22Rv1 (cell line): ENCODE results near the gene GTF2IRD1.
"Not testable (repeated sequence)": the region's sequence is repeated elsewhere in the genome, so short reads cannot be mapped to it uniquely, and the experiment has no call there.

Source experiments
- H3K27ac ChIP-seq: fragments of 450-650 bp; 2 replicates; pipeline ENCODE4 v1.5.1; 2017
- ZFX ChIP-seq: fragments of 450-650 bp; IDR thresholded peaks from 2 replicates; pipeline ENCODE4 v1.6.1; 2017; ENCODE audit warnings: antibody characterized with exemption, borderline replicate concordance
- TF ChIP-seq, protein P1 (sequence below): fragments of 450-650 bp; IDR thresholded peaks from 2 replicates; pipeline ENCODE4 v1.5.1; 2017; ENCODE audit warnings: mild to moderate bottlenecking

Gene GTF2IRD1

DNA sequence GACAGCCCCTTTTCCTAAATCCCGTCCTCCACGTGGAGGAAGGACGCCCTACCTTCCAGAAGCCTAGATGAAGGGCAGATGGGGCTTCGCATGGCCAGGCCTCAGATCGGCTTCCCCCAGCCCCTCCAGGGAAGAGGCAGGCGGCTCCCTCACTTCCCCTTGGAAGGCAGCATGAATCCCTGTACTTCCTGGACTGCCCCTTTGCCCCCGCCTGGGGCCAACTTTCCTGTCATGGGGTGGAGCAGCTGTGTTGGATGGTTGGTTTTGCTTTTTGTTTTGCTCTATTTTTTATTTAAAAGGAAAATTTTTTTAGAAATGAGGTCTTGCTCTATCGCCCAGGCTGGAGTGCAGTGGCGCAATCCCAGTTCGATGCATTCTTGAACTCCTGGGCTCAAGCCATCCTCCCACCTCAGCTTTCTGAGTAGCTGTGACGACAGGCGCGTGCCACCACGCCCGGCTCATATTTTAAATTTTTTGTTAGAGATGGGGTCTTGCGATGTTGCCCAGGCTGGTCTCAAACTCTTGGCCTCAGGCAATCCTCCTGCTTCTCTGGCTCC lies 27.2 kb downstream of the GTF2IRD1 start:
- H3K27ac ChIP-seq = peak overlapping the region; percentile 7; the same call in 1 of the 2 replicates
- TF ChIP-seq, protein P1, sequence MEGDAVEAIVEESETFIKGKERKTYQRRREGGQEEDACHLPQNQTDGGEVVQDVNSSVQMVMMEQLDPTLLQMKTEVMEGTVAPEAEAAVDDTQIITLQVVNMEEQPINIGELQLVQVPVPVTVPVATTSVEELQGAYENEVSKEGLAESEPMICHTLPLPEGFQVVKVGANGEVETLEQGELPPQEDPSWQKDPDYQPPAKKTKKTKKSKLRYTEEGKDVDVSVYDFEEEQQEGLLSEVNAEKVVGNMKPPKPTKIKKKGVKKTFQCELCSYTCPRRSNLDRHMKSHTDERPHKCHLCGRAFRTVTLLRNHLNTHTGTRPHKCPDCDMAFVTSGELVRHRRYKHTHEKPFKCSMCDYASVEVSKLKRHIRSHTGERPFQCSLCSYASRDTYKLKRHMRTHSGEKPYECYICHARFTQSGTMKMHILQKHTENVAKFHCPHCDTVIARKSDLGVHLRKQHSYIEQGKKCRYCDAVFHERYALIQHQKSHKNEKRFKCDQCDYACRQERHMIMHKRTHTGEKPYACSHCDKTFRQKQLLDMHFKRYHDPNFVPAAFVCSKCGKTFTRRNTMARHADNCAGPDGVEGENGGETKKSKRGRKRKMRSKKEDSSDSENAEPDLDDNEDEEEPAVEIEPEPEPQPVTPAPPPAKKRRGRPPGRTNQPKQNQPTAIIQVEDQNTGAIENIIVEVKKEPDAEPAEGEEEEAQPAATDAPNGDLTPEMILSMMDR = no peak
- no peak for TF ChIP-seq ZFX

DNA sequence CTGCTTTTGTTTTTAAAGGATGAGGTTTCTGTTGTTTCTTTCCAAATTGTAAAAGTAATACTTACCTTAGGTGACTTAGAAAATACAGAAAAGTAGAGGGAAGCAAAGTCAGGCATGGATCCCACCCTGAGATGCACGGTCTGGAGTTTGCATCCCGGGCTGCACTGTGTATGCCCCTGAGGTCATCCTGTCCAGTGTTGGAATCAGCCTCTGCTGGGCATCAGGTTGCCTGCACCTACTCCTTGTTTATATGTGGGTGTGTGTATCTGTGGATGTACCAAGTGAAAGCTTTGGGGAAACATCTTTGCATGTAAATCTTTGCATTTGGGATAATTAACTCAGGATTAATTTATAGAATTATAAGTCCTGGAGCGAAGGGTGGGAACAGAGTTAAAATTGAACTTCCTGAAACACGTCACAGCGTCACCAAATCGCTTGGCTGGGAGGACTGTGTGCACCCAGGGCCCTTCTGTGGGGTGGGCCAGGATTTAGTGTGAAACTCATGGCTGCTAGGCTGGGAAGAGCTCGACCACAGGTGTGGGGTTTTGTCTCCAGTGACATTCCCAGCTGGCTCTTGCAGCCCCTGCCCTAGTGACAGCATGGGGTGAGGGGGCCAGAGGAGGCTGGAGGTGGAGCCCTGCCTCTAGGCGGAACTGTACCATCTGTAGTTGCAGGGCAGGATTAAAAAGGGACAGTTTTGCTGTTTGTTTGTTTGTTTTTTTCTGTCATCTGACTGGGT lies 27.9 kb downstream of the GTF2IRD1 start:
- peak overlapping the region; percentile 7; the same call in 1 of the 2 replicates for H3K27ac ChIP-seq
- TF ChIP-seq, protein P1 = no peak
- TF ChIP-seq ZFX = no peak

DNA sequence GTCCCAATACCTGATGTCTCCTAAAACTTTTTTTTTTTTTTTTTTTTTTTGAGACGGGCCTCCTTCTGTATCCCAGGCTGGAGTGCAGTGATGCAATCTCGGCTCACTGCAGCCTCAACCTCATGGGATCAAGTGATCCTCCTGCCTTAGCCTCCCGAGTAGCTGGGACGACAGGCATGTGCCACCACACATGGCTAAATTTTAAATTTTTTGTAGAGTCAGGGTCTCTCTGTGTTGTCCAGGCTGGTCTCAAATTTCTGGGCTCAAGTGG lies 28.4 kb downstream of the GTF2IRD1 start:
- TF ChIP-seq, protein P1 = no peak
- TF ChIP-seq ZFX = no peak
- H3K27ac ChIP-seq = no peak overlapping the region

DNA sequence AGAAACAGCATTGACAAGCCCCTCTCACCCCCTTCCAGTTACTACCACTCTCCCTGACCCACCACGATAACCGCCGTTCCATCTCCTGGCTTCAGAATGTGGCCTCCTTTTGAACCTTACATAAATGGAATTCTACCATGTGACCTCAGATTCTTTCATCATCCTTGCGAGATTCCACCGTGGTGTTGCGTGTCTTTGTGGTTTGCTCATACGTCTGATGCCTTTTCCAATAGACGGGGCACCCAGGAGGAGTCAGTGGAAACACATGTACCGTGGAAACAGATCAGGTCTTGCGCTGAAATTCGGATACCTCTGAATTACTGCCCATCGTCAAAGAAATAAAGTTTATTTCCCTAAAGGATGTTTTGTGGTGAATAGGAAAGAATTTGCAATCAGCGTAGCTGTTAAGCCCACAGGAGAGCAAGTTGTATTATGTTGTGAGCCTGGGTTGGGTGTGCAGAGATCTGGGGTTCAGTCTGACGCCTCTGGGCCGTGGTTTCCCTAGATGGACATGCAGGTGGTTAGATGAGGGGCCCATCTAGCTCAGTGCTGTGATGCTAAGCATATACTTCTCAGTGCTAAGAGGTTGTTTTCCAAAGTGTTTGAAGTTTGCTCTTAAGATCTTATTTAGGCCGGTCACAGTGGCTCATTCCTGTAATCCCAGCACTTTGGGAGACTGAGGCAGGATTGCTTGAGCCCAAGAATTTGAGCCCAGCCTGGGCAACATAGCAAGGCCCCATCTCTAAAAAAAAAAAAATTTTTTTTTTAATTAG lies 29.1 kb downstream of the GTF2IRD1 start:
- no peak overlapping the region for H3K27ac ChIP-seq

DNA sequence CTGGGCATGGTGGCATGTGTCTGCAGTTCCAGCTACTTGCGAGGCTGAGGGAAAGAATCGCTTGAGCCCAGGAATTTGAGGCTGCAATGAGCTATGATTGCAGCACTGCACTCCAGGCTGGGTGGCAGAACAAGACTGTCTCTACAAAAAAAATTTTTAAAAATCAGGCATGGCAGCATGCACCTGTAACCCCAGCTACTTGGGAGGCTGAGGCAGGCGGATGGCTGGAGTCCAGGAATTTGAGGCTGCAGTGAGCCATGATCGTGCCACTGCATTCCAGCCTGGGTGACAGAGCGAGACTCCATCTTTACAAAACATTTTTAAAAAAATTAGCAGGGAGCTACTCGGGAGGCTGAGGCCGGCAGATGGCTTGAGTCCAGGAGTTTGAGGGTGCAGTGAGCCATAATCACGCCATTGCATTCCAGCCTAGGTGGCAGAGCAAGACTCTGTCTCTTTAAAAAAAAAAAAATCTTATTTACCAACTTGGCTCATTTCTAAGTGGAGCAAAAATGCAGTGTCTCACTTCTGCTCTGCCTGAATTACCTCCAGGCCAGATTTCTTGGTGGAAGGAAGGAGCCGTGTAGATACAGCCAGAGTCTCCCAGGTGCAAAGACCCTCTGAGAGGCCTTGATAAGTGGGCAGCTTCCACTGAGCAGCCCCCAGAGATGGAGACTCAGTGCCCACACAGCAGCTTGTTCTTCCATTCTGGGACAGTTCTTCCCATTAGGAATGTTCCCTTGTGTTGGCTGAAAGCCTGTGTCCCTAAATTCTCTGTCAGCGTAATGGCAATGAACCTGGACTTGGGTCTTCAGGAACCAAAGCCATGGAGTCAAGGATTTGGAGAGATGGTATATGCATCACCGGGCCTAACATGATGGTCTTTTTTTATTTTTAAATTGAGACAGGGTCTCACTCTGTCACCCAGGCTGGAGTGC lies 30.0 kb downstream of the GTF2IRD1 start:
- no peak for TF ChIP-seq ZFX
- TF ChIP-seq, protein P1 = no peak
- H3K27ac ChIP-seq = no peak overlapping the region

More for the DNA sequence above, 29.1 kb downstream of the GTF2IRD1 start:
- TF ChIP-seq, protein P1 = no peak
- no peak for TF ChIP-seq ZFX

DNA sequence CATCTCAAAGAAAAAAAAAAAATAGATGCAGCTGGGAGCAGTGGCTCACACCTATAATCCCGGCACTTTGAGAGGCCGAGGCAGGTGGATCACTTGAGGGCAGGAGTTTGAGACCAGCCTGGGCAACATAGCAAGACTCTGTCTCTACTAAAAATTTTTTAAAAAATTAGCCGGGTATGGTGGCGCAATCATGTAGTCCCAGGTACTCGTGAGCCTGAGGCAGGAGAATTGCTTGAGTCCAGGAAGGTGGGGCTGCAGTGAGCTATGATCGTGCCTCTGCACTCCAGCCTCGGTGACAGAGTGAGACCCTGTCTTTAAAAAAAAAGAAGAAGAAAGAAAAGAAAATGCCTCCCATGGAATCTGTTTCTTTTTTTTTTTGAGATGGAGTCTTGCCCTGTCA lies 31.9 kb downstream of the GTF2IRD1 start:
- TF ChIP-seq, protein P1 = no peak
- no peak for TF ChIP-seq ZFX
- no peak overlapping the region for H3K27ac ChIP-seq

DNA sequence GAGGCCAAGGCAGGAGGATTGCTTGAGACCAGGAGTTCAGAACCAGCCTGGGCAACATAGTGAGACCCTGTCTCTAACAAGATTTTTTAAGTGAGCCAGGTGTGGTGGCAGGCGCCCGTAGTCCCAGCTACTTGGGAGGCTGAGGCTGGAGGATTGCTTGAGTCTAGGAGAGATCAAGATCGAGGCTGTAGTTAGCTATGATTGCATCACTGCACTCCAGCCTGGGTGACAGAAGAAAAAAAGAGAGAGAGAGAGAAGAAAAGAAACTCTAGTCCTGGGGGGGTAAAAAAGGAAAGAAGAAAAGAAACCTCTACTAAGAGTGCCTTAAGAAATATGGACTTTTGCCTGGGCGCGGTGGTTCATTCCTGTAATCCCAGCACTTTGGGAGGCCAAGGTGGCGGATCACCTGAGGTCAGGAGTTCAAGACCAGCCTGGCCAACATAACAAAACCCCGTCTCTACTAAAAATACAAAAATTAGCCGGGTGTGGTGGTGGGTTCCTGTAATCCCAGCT lies 34.9 kb downstream of the GTF2IRD1 start:
- H3K27ac ChIP-seq = not testable (repeated sequence)
